ENCODE results near the gene PLXNB3.
"Not testable (repeated sequence)": the region's sequence is repeated elsewhere in the genome, so short reads cannot be mapped to it uniquely, and the experiment has no call there.

Gene PLXNB3

GRCh38 chrX:153739754-153740486 is 24.1 kb upstream of the PLXNB3 start:
- H3K4me3 ChIP-seq (ENCODE audit: low read length): no peak overlapping the region
- DNase-seq (ENCODE audit: low read depth): peak; percentile 80
- no peak for TF ChIP-seq CTCF (IDR thresholded peaks at IDR 0.05; ENCODE audit: insufficient read depth, low read depth, low read length, missing control alignments)

- DNase-seq (ENCODE audit: low read depth): no peak
- H3K4me3 ChIP-seq (ENCODE audit: low read length): no peak overlapping the region
- TF ChIP-seq CTCF (IDR thresholded peaks at IDR 0.05; ENCODE audit: insufficient read depth, low read depth, low read length, missing control alignments): no peak
Observed at GRCh38 chrX:153740631-153741222, 23.3 kb upstream of the PLXNB3 start.

- DNase-seq (ENCODE audit: low read depth): no peak
- no peak overlapping the region for H3K4me3 ChIP-seq (ENCODE audit: low read length)
- no peak for TF ChIP-seq CTCF (IDR thresholded peaks at IDR 0.05; ENCODE audit: insufficient read depth, low read depth, low read length, missing control alignments)
Observed at GRCh38 chrX:153741446-153741845, 22.6 kb upstream of the PLXNB3 start.

- DNase-seq (ENCODE audit: low read depth); H3K4me3 ChIP-seq (ENCODE audit: low read length): not testable (repeated sequence)
Observed at GRCh38 chrX:153742111-153742510, 21.9 kb upstream of the PLXNB3 start.

GRCh38 chrX:153742796-153743467 is 21.1 kb upstream of the PLXNB3 start:
- not testable (repeated sequence) for DNase-seq (ENCODE audit: low read depth)

GRCh38 chrX:153743468-153744209 is 20.4 kb upstream of the PLXNB3 start:
- not testable (repeated sequence) for DNase-seq (ENCODE audit: low read depth); H3K4me3 ChIP-seq (ENCODE audit: low read length)

More at GRCh38 chrX:153742796-153743467, 21.1 kb upstream of the PLXNB3 start:
- H3K4me3 ChIP-seq (ENCODE audit: low read length): not testable (repeated sequence)

GRCh38 chrX:153744210-153745066 is 19.6 kb upstream of the PLXNB3 start:
- no peak for TF ChIP-seq CTCF (IDR thresholded peaks at IDR 0.05; ENCODE audit: insufficient read depth, low read depth, low read length, missing control alignments)
- no peak overlapping the region for H3K4me3 ChIP-seq (ENCODE audit: low read length)
- DNase-seq (ENCODE audit: low read depth): no peak

- H3K4me3 ChIP-seq (ENCODE audit: low read length); DNase-seq (ENCODE audit: low read depth): not testable (repeated sequence)
Observed at GRCh38 chrX:153745067-153745433, 19.0 kb upstream of the PLXNB3 start.

Data from epithelial cell of esophagus (primary cell).